Hematopoietic multipotent progenitor cell treated with erythropoietin and hydrocortisone succinate and interleukin-3 and kit ligand, for 15 days (in vitro differentiated cells): ENCODE measurements around the gene CADPS2.
"Not testable (repeated sequence)": the region's sequence is repeated elsewhere in the genome, so short reads cannot be mapped to it uniquely, and the experiment has no call there.

Experiments
- DNase-seq: peaks from one replicate; pipeline ENCODE4 v3.0.0-alpha.2; 2015; ENCODE audit warnings: low spot score

CADPS2 gene

DNA sequence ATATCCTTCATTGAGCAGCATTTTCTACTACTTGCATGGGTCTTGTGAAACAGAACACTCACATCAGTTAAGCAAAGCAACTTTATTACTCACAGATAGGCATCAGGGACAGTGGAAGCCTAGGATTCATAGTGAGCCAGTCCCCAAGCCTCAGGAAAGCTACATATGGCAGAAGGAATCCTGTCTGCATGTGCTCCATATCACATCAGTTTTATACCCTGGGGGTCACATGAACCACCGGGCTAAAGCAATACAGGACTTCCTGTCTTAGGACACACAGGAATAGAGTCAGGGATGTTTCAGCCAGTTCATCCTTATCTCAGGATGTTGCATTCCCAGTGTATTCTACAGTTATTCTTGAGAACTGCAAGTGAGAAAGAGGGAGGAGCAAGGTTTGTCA is 596.8 kb downstream of the CADPS2 start:
- no peak for DNase-seq

DNA sequence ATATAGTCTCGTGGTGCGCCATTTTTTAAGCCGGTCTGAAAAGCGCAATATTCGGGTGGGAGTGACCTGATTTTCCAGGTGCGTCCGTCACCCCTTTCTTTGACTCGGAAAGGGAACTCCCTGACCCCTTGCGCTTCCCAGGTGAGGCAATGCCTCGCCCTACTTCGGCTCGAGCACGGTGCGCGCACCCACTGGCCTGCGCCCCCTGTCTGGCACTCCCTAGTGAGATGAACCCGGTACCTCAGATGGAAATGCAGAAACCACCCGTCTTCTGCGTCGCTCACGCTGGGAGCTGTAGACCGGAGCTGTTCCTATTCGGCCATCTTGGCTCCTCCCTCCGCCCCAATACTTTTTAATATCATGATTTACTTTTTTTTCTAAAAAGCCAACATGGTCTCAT is 601.7 kb downstream of the CADPS2 start:
- not testable (repeated sequence) for DNase-seq

DNA sequence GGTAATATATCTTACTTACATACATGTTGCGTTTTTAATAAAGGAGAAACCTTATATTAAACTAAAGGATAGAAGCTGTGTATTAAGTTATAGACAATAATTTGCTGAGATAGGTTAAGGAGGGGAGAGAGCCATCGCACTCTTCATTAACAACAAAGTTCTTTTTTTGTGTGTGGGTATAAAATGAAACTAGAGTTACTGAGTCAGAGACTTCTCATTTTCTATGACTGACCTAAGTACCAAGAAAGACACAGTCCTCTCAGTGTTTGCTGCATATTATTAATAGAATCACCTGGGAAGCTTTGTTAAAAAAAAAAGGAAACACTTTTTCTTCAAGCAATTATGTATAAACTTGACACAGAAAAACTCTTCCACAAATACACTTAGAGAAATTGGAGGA is 613.1 kb downstream of the CADPS2 start:
- DNase-seq = no peak

DNA sequence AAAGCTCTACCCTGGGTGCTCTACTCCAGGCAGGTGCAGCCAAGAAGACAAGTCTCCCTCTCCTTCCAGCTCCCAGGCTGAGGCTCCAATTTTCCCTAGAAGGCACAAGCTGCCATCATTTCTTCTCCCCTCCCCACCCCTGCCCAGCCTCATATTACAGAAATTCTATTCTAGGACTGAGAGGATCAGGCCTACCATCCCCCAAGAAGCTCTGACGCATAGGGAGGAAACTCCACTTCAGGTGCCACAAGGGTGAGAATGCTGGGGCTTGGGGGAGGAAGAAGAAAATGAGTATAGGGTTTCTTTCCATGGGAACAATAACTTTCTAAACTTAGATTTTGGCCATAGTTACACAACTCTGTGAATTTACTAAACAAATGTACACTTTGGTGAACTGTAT is 617.0 kb downstream of the CADPS2 start:
- DNase-seq = no peak
